HG02642 (cell line): ENCODE data around the gene IGLL5.

Source experiments
- ATAC-seq: cut with Tn5 transposase; IDR thresholded peaks from one replicate; pipeline ENCODE4 v1.9.1; 2021; ENCODE audit warnings: mild to moderate bottlenecking; ENCODE audit not compliant: unreplicated experiment, poor library complexity

Gene IGLL5

GRCh38 chr22:22935546-22936157 is 48.0 kb downstream of the IGLL5 start:
- peak; percentile 81 for ATAC-seq

- no peak for ATAC-seq
These were observed 48.7 kb downstream of the IGLL5 start for GRCh38 chr22:22936180-22936914.

- ATAC-seq: no peak
These were observed 49.5 kb downstream of the IGLL5 start for GRCh38 chr22:22936915-22937656.

GRCh38 chr22:22937894-22938480 is 50.4 kb downstream of the IGLL5 start:
- no peak for ATAC-seq

- no peak for ATAC-seq
These were observed 51.3 kb downstream of the IGLL5 start for GRCh38 chr22:22938672-22939587.

GRCh38 chr22:22939588-22940368 is 52.2 kb downstream of the IGLL5 start:
- no peak for ATAC-seq

GRCh38 chr22:22940961-22941605 is 53.5 kb downstream of the IGLL5 start:
- no peak for ATAC-seq

GRCh38 chr22:22941831-22942510 is 54.4 kb downstream of the IGLL5 start:
- no peak for ATAC-seq

- ATAC-seq: no peak
These were observed 55.1 kb downstream of the IGLL5 start for GRCh38 chr22:22942511-22943329.

GRCh38 chr22:22943521-22944267 is 56.1 kb downstream of the IGLL5 start:
- ATAC-seq: no peak

- ATAC-seq: no peak
These were observed 56.8 kb downstream of the IGLL5 start for GRCh38 chr22:22944268-22944985.

- ATAC-seq: no peak
These were observed 57.6 kb downstream of the IGLL5 start for GRCh38 chr22:22945195-22945594.
